Large intestine (tissue), 3 donors: Measurements from ENCODE around the gene COX7C. TPM values are rescaled to one million over a fixed set of nuclear protein-coding genes. Genes with fewer than 3 reads are reported as not detected.

Source experiments
- DNase-seq, 2 donors: peaks; one replicate each; pipeline versions ENCODE4 v3.0.0 to v3.0.0-alpha.2; 2013
- H3K27ac ChIP-seq: one replicate; pipeline ENCODE4 v1.5.1; 2013; ENCODE audit warnings: low read length
- H3K27me3 ChIP-seq: 2 replicates; pipeline ENCODE4 v1.6.1; 2013; ENCODE audit warnings: low read length; ENCODE audit not compliant: control insufficient read depth, insufficient read depth
- H3K36me3 ChIP-seq: 2 replicates; pipeline ENCODE4 v1.6.1; 2013; ENCODE audit warnings: low read length; ENCODE audit not compliant: control insufficient read depth, insufficient read depth
- H3K4me1 ChIP-seq: one replicate; pipeline ENCODE4 v1.6.1; 2013; ENCODE audit warnings: low read length; ENCODE audit not compliant: control insufficient read depth, insufficient read depth
- H3K4me3 ChIP-seq: one replicate; pipeline ENCODE4 v1.5.1; 2013; ENCODE audit warnings: low read length
- H3K9me3 ChIP-seq: one replicate; pipeline ENCODE4 v1.6.1; 2013; ENCODE audit warnings: mild to moderate bottlenecking, low read depth, low read length, moderate library complexity; ENCODE audit not compliant: control insufficient read depth
- WGBS: methylation state at CpG from one replicate; pipeline ENCODE4 v1.1.5; 2013; ENCODE audit warnings: low lambda C conversion rate; ENCODE audit not compliant: insufficient coverage; 5-methylcytosine and 5-hydroxymethylcytosine counted together
- polyA plus RNA-seq: library from polyadenylated mRNA; unstranded; fragments of 120-200 nt; gene quantifications from one replicate; pipeline ENCODE4 v1.2.1, GENCODE V29; 2013

Gene COX7C
- polyA plus RNA-seq, 1 donor, result 923 TPM

- no peaks in the 10 kb centered on the region for H3K4me1 ChIP-seq
- DNase-seq, result no peak
- no peaks in the 10 kb centered on the region for H3K36me3 ChIP-seq
- no peak overlapping the region for H3K4me3 ChIP-seq
- H3K27me3 ChIP-seq, result no peaks in the 10 kb centered on the region
- H3K27ac ChIP-seq, result no peak overlapping the region
- WGBS, result 100% methylated on average over 2 of the region's 3 CpGs
- H3K9me3 ChIP-seq, result no peaks in the 10 kb centered on the region
Measured at GRCh38 chr5:86605881-86606280, 11.9 kb upstream of the COX7C start.

- no peak for DNase-seq
- H3K4me1 ChIP-seq, result no peaks in the 10 kb centered on the region
- no peaks in the 10 kb centered on the region for H3K36me3 ChIP-seq
- H3K27me3 ChIP-seq, result peaks cover 2% of the 10 kb centered on the region
- WGBS, result 100% methylated on average over 2 of the region's 2 CpGs
- no peak overlapping the region for H3K4me3 ChIP-seq
- no peaks in the 10 kb centered on the region for H3K9me3 ChIP-seq
- H3K27ac ChIP-seq, result no peak overlapping the region
Measured at GRCh38 chr5:86613455-86613854, 4.3 kb upstream of the COX7C start.

GRCh38 chr5:86617309-86617755, 409 bp upstream of the COX7C start:
- H3K9me3 ChIP-seq, result no peaks in the 10 kb centered on the region
- H3K4me1 ChIP-seq, result no peaks in the 10 kb centered on the region
- DNase-seq, result no peak
- H3K27ac ChIP-seq, result no peak overlapping the region
- H3K4me3 ChIP-seq, result no peak overlapping the region
- no peaks in the 10 kb centered on the region for H3K27me3 ChIP-seq
- WGBS, result 81% methylated on average over 2 of the region's 6 CpGs
- peaks cover 20% of the 10 kb centered on the region for H3K36me3 ChIP-seq

GRCh38 chr5:86623785-86624483, 6.2 kb downstream of the COX7C start:
- H3K9me3 ChIP-seq, result no peaks in the 10 kb centered on the region
- H3K27ac ChIP-seq, result no peak overlapping the region
- DNase-seq, result no peak
- no peak overlapping the region for H3K4me3 ChIP-seq
- H3K4me1 ChIP-seq, result no peaks in the 10 kb centered on the region
- peaks cover 20% of the 10 kb centered on the region for H3K36me3 ChIP-seq
- no peaks in the 10 kb centered on the region for H3K27me3 ChIP-seq
- 100% methylated on average over 1 of the region's 4 CpGs for WGBS

GRCh38 chr5:86625148-86625547, 7.4 kb downstream of the COX7C start:
- no peak overlapping the region for H3K27ac ChIP-seq
- peaks cover 11% of the 10 kb centered on the region for H3K36me3 ChIP-seq
- H3K4me3 ChIP-seq, result no peak overlapping the region
- DNase-seq, result no peak
- H3K9me3 ChIP-seq, result no peaks in the 10 kb centered on the region
- WGBS, result 83% methylated on average over 1 of the region's 2 CpGs
- H3K27me3 ChIP-seq, result no peaks in the 10 kb centered on the region
- no peaks in the 10 kb centered on the region for H3K4me1 ChIP-seq

GRCh38 chr5:86626149-86626548, 8.4 kb downstream of the COX7C start:
- Histone ChIP-seq H3K27ac (no peak overlapping the region), H3K4me3 (no peak overlapping the region), H3K4me1 (no peaks in the 10 kb centered on the region), H3K36me3 (peaks cover 6% of the 10 kb centered on the region), H3K27me3 (no peaks in the 10 kb centered on the region), H3K9me3 (no peaks in the 10 kb centered on the region)
- DNase-seq, result no peak

GRCh38 chr5:86631165-86631564, 13.4 kb downstream of the COX7C start:
- H3K27me3 ChIP-seq, result no peaks in the 10 kb centered on the region
- no peaks in the 10 kb centered on the region for H3K36me3 ChIP-seq
- no peaks in the 10 kb centered on the region for H3K9me3 ChIP-seq
- H3K4me1 ChIP-seq, result no peaks in the 10 kb centered on the region
- H3K27ac ChIP-seq, result no peak overlapping the region
- no peak for DNase-seq
- WGBS, result no CpG with 5 or more reads among the region's 2 CpGs
- no peak overlapping the region for H3K4me3 ChIP-seq

- Histone ChIP-seq H3K36me3 (no peaks in the 10 kb centered on the region), H3K9me3 (no peaks in the 10 kb centered on the region), H3K4me1 (no peaks in the 10 kb centered on the region), H3K27ac (no peak overlapping the region), H3K4me3 (no peak overlapping the region), H3K27me3 (no peaks in the 10 kb centered on the region)
- DNase-seq, result no peak
- 0% methylated on average over 2 of the region's 2 CpGs for WGBS
Measured at GRCh38 chr5:86640998-86641397, 23.3 kb downstream of the COX7C start.

- Histone ChIP-seq H3K4me1 (no peaks in the 10 kb centered on the region), H3K27ac (no peak overlapping the region), H3K9me3 (no peaks in the 10 kb centered on the region), H3K36me3 (no peaks in the 10 kb centered on the region), H3K27me3 (no peaks in the 10 kb centered on the region), H3K4me3 (no peak overlapping the region)
- no peak for DNase-seq
- WGBS, result no CpG with 5 or more reads among the region's 3 CpGs
Measured at GRCh38 chr5:86644843-86645242, 27.1 kb downstream of the COX7C start.

- Histone ChIP-seq H3K4me3 (no peak overlapping the region), H3K27me3 (no peaks in the 10 kb centered on the region), H3K9me3 (no peaks in the 10 kb centered on the region), H3K27ac (no peak overlapping the region), H3K36me3 (no peaks in the 10 kb centered on the region), H3K4me1 (no peaks in the 10 kb centered on the region)
- DNase-seq, result no peak
Measured at GRCh38 chr5:86645885-86646284, 28.1 kb downstream of the COX7C start.

GRCh38 chr5:86646671-86647070, 28.9 kb downstream of the COX7C start:
- Histone ChIP-seq H3K36me3 (no peaks in the 10 kb centered on the region), H3K4me3 (no peak overlapping the region), H3K4me1 (no peaks in the 10 kb centered on the region), H3K9me3 (no peaks in the 10 kb centered on the region), H3K27me3 (no peaks in the 10 kb centered on the region), H3K27ac (no peak overlapping the region)
- no peak for DNase-seq
- WGBS, result 80% methylated on average over 1 of the region's 1 CpG
